Psoas muscle (tissue), 8 donors: ENCODE measurements around the gene SOX18. TPM values are rescaled to one million over a fixed set of nuclear protein-coding genes. Genes with fewer than 3 reads are reported as not detected.

Source experiments
- ATAC-seq, 4 donors: fragments of 200-7000 bp; cut with Tn5 transposase; one replicate each; pipeline ENCODE4 v1.9.1; 2020; ENCODE audit warnings: moderate library complexity in 3 of 4, mild to moderate bottlenecking in 2 of 4
- DNase-seq, 2 donors: peaks; one replicate each; pipeline ENCODE4 v3.0.0-alpha.2; 2020
- H3K27ac ChIP-seq: fragments of 200-600 bp; one replicate; pipeline ENCODE4 v1.8.0; 2022
- H3K27me3 ChIP-seq, 3 donors: fragments of 200-600 bp in 1 of 3; one replicate each; pipeline versions ENCODE4 v1.6.1 to v1.8.0; 2013 to 2022; ENCODE audit warnings: low read length in 2 of 3, mild to moderate bottlenecking in 2 of 3, moderate library complexity in 1 of 3; ENCODE audit not compliant: insufficient read depth in 3 of 3
- H3K36me3 ChIP-seq, 2 donors: fragments of 200-600 bp in 1 of 2; one replicate each; pipeline versions ENCODE4 v1.6.1 to v1.8.0; 2013 to 2022; ENCODE audit warnings: low read depth in 1 of 2, mild to moderate bottlenecking in 1 of 2, moderate library complexity in 1 of 2; ENCODE audit not compliant: insufficient read depth in 1 of 2
- H3K4me1 ChIP-seq: fragments of 200-600 bp; one replicate; pipeline ENCODE4 v1.8.0; 2022
- H3K4me3 ChIP-seq: fragments of 200-600 bp; one replicate; pipeline ENCODE4 v1.8.0; 2022; ENCODE audit warnings: mild to moderate bottlenecking
- H3K9me3 ChIP-seq: fragments of 200-600 bp; one replicate; pipeline ENCODE4 v1.8.0; 2022
- CTCF ChIP-seq: fragments of 200-600 bp; IDR thresholded peaks from one replicate; pipeline ENCODE4 v1.8.0; 2022; ENCODE audit warnings: antibody characterized with exemption
- WGBS, 3 donors: extraction: QIAGEN DNeasy Blood & Tissue Kit; methylation state at CpG; one replicate each; pipeline versions ENCODE4 v1.1.6 to v1.1.7; 2013; 5-methylcytosine and 5-hydroxymethylcytosine counted together
- intact Hi-C, 2 donors: fragments of 100-400 bp; cut with DNase I; formaldehyde crosslinking; loops; one replicate each; pipeline versions ENCODE4 v1.11.0 to v1.14.2; 2022
- polyA plus RNA-seq, 3 donors: library from polyadenylated mRNA; stranded (reverse); fragments of 200-250 nt; gene quantifications; one replicate each; pipeline ENCODE4 v1.2.3, GENCODE V29; 2013
- total RNA-seq, 4 donors: library from RNA; stranded (reverse); fragmentation: NEBNext Ultra II Directional in 2 of 4; extraction: Animal tissue kit (Norgen Biotek cat#: 25700) in 2 of 4; gene quantifications; one replicate each; pipeline versions ENCODE4 v1.2.1 to v1.2.4, GENCODE V29; 2021 to 2023
- donor health status: healthy with polysubstance abuse.
- donor health status: DM: no; HTN: no; CAD: no; lungs with moderate emphysema.
- donor health status: Bipolar disorder and iron deficiency.
- donor health status: healthy.
- donor health status: DM: yes; HTN: yes; CAD: no.
- donor health status: DM: no; HTN: no; CAD: no.
- donor health status: DM: no; HTN: no; CAD: no.
- donor health status: DM: yes; HTN: yes; CAD: no.

Gene SOX18
- total and polyA plus RNA-seq, 7 donors, result 4.2 to 50.8 (median 15.4) TPM

- 70 to 90% (median 86%) methylated on average over 6 of the region's 6 CpGs for WGBS, 3 donors
- H3K27ac ChIP-seq, result no peak overlapping the region
- TF ChIP-seq CTCF, result no peak
- no peaks in the 10 kb centered on the region for H3K36me3 ChIP-seq
- H3K4me1 ChIP-seq, result peaks cover 9% of the 10 kb centered on the region
- intact Hi-C loops, result no loop called here
- DNase-seq (no peak), ATAC-seq (no peak)
- H3K4me3 ChIP-seq, result no peak overlapping the region
- H3K9me3 ChIP-seq, result no peaks in the 10 kb centered on the region
- no peaks in the 10 kb centered on the region for H3K27me3 ChIP-seq
Measured at GRCh38 chr20:64067005-64067632, 17.7 kb upstream of the SOX18 start.

- Histone ChIP-seq H3K9me3 (no peaks in the 10 kb centered on the region), H3K4me1 (peaks cover 9% of the 10 kb centered on the region), H3K27me3 (no peaks in the 10 kb centered on the region), H3K4me3 (no peak overlapping the region), H3K27ac (no peak overlapping the region), H3K36me3 (no peaks in the 10 kb centered on the region)
- TF ChIP-seq CTCF, result no peak
- ATAC-seq (no peak), DNase-seq (no peak)
- intact Hi-C loops, result no loop called here
- 44 to 67% (median 54%) methylated on average over 5 of the region's 5 CpGs for WGBS, 3 donors
Measured at GRCh38 chr20:64065974-64066343, 16.5 kb upstream of the SOX18 start.

GRCh38 chr20:64065062-64065973, 15.9 kb upstream of the SOX18 start:
- H3K4me1 ChIP-seq, result peaks cover 9% of the 10 kb centered on the region
- intact Hi-C loops, result no loop called here
- H3K9me3 ChIP-seq, result no peaks in the 10 kb centered on the region

GRCh38 chr20:64064145-64064698, 14.8 kb upstream of the SOX18 start:
- intact Hi-C loops, result no loop called here
- ATAC-seq, result no peak
- WGBS, 3 donors, result 20 to 37% (median 20%) methylated on average over 12 of the region's 12 CpGs
- Histone ChIP-seq H3K36me3 (no peaks in the 10 kb centered on the region), H3K4me1 (peaks cover 9% of the 10 kb centered on the region), H3K27ac (no peak overlapping the region), H3K9me3 (no peaks in the 10 kb centered on the region), H3K27me3 (no peaks in the 10 kb centered on the region), H3K4me3 (peak overlapping the region; percentile 97)
- no peak for DNase-seq
- TF ChIP-seq CTCF, result no peak

More at GRCh38 chr20:64065062-64065973, 15.9 kb upstream of the SOX18 start:
- Histone ChIP-seq H3K27ac (no peak overlapping the region), H3K4me3 (no peak overlapping the region), H3K27me3 (no peaks in the 10 kb centered on the region), H3K36me3 (no peaks in the 10 kb centered on the region)
- ATAC-seq, result no peak
- 45 to 54% (median 51%) methylated on average over 27 of the region's 27 CpGs for WGBS, 3 donors
- TF ChIP-seq CTCF, result no peak
- no peak for DNase-seq
